Measurements from ENCODE around the gene KLHL30.

KLHL30 gene

GRCh38 chr2:238116298-238117198 lies 21.9 kb upstream of the KLHL30 start:
- in situ Hi-C loops (cut with MboI; ENCODE audit: low sequenced_read_pairs) = loop anchor here (25.0 kb wide), 1 partner anchor 254 kb away; the partner anchor contains the start of gene RAMP1

GRCh38 chr2:238117199-238118154 lies 21.0 kb upstream of the KLHL30 start:
- in situ Hi-C loops (cut with MboI; ENCODE audit: low sequenced_read_pairs) = loop anchor here (25.0 kb wide), 1 partner anchor 255 kb away; the partner anchor contains the start of gene RAMP1

- in situ Hi-C loops (cut with MboI; ENCODE audit: low sequenced_read_pairs) = loop anchor here (25.0 kb wide), 1 partner anchor 258 kb away; the partner anchor contains the start of gene RAMP1
Measured at GRCh38 chr2:238119756-238120462, 18.6 kb upstream of the KLHL30 start.

DNA sequence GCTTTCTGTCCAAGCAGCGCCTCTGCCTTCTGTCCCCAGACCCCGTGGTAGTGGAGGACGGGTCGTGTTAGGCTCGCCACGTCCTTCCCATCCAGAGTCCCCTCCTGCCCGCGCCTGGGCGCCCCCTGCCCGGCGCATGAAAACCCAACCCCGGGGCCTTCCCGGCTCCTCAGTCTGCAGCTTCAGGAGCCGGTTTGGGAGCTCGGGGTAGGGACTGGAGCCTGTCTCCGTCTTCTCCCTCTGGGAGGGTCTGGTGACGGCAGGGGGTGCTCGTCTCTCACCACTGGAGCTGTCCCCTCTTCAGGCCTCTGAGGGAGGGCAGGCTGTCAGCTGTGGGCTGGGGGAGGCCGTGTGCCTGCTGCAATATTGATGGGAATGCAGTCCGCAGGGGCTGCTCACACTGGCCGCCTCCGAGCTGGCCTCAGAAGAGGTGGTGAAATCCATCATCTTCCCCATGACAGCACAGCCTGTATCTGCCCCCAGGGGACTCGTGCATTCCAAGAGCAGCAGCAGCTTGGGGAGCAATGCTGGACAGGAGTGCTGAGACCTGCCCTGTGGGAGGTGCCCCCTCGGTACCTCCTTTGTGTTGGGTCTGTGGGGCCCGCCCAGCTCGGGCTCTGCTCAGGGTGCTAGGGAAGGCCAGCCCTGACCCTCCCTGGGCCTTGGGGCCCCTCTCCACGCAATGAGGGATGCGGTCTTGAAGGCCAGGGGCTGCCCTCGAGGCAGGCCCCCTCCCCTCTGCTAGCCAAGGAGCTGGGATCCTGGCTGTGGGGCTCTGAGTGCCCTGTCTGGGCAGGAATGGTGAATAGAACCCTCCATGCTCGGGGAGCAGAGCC lies 17.8 kb upstream of the KLHL30 start:
- in situ Hi-C loops (cut with MboI; ENCODE audit: low sequenced_read_pairs) = loop anchor here (25.0 kb wide), 1 partner anchor 258 kb away; the partner anchor contains the start of gene RAMP1

GRCh38 chr2:238121511-238122286 lies 16.8 kb upstream of the KLHL30 start:
- in situ Hi-C loops (cut with MboI; ENCODE audit: low sequenced_read_pairs) = loop anchor here (25.0 kb wide), 1 partner anchor 259 kb away; the partner anchor contains the start of gene RAMP1

DNA sequence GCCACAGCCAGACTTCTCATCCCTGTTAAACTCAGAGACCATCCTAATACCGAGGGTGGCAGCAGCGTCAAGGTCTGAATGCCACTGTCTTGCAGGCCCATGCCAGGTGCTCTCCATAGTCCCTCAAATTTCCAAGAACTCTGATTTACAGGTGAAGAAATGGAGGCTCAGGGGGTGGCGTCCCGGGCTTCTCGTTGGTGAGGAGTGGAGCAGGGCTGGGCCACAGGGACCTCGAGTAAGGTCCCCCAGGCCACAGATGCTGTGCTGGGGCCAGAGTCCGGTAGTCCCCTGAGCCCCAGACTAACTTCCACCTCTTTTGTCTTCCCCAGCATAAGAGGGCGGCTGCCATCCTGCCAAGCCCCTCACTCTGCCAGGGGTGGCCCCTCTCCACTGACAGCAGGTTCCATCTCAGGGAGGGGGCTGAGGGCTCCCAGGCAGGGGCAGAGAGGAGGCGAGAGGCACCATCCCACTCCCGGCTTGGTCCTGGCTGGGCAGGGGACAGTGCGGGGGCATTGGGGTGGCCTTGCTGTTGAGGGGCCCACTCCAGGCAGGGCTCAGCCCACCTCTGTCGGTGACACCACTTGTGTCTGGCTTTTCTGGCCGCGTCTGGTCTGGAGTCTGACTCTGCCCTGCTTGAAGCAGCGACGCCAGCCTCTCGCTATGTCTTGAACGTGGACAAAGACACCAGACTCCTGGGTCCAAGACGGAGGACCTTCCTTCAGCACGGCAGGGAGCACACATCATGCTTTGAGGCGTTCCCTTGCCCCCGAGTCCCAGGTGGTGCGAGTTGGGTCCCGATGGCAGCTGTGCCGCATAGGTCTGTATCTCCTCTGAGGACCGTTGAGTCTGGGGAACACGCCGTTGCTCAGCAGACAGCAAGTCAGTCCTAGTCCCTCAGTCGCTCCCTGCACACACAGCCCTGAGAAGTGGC lies 15.9 kb upstream of the KLHL30 start:
- in situ Hi-C loops (cut with MboI; ENCODE audit: low sequenced_read_pairs) = loop anchor here (25.0 kb wide), 1 partner anchor 260 kb away; the partner anchor contains the start of gene RAMP1

DNA sequence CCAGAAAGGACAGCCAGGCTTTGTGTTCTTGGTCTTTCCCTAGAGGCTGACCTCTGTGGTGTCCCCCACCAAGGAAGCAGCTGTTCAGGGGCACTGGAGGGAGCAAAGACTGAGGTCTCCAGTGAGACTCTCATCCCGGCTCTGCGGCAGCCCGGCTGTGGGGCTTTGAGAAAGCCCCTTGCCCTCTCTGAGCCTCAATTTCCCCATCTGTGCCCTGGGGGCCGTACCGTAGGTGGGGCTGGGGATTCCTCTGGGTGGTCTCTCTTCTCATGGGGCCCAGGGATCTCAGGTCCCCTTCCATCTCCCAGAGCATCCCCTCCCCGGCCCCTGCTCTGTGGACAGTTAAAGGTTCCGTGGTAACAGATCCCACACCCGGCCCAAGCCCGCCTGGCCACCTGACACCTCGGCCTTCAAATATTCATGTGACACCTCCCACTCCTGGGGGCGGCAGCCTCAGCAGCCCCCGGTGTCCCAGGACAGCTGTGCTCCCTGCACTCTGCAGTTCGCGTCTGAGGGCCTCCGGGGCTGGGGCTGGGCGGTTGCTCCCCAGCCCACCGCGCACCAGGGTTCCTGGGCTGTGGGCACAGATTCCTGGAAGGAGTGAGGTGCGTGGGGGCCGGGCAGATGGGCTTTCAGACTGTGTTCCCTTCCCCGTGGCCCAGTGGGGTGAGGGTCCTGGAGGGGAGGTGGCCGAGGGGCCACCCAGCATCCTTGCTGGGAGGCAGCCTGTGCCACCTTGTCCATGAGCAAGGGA lies 15.1 kb upstream of the KLHL30 start:
- in situ Hi-C loops (cut with MboI; ENCODE audit: low sequenced_read_pairs) = loop anchor here (25.0 kb wide), 1 partner anchor 261 kb away; the partner anchor contains the start of gene RAMP1

GRCh38 chr2:238123991-238124470 lies 14.4 kb upstream of the KLHL30 start:
- in situ Hi-C loops (cut with MboI; ENCODE audit: low sequenced_read_pairs) = loop anchor here (25.0 kb wide), 1 partner anchor 262 kb away; the partner anchor contains the start of gene RAMP1

DNA sequence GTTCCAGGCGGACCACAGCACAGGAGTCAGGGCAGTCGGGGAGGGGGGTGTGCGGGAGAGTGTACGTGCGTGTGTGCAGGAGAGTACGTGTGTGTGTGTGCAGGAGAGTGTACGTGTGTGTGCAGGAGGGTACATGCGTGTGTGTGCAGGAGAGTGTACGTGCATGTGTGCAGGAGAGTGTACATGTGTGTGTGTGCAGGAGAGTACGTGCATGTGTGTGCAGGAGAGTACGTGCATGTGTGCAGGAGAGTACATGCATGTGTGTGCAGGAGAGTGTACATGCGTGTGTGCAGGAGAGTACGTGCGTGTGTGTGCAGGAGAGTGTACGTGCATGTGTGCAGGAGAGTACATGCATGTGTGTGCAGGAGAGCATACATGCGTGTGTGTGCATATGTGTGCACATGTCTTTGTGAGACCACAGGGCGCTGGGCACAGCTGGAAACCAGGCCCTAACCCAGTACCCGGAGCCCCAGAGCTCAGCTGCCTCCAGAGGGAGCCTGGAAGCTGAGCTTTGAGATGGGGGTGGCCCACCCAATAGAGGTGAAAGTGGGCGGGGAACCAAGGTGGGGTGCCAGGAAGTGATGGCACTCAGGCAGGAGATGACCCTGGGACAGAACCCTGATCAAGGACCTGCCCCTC lies 13.9 kb upstream of the KLHL30 start:
- in situ Hi-C loops (cut with MboI; ENCODE audit: low sequenced_read_pairs) = loop anchor here (25.0 kb wide), 1 partner anchor 262 kb away; the partner anchor contains the start of gene RAMP1

- in situ Hi-C loops (cut with MboI; ENCODE audit: low sequenced_read_pairs) = no loop called here
Measured at GRCh38 chr2:238125127-238125885, 13.2 kb upstream of the KLHL30 start.

DNA sequence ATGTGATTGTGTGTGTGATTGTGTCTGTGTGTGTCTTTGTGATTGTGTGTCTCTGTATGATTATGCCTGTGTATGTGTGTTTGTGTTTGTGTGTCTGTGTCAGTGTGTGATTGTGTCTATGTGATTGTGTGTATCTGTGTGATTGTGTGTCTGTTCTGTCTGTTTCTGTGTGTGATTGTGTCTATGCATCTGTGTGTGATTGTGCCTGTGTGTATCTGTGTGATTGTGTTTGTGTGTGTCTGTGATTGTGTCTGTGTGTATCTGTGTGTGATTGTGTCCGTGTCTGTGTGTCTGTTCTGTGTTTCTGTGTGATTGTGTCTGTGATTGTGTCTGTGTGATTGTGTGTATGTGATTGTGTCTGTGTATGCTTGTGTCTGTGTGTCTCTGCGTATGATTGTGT lies 12.1 kb upstream of the KLHL30 start:
- in situ Hi-C loops (cut with MboI; ENCODE audit: low sequenced_read_pairs) = no loop called here

- in situ Hi-C loops (cut with MboI; ENCODE audit: low sequenced_read_pairs) = no loop called here
Measured at GRCh38 chr2:238126775-238127164, 11.7 kb upstream of the KLHL30 start.

GRCh38 chr2:238127165-238128060 lies 11.1 kb upstream of the KLHL30 start:
- in situ Hi-C loops (cut with MboI; ENCODE audit: low sequenced_read_pairs) = no loop called here

DNA sequence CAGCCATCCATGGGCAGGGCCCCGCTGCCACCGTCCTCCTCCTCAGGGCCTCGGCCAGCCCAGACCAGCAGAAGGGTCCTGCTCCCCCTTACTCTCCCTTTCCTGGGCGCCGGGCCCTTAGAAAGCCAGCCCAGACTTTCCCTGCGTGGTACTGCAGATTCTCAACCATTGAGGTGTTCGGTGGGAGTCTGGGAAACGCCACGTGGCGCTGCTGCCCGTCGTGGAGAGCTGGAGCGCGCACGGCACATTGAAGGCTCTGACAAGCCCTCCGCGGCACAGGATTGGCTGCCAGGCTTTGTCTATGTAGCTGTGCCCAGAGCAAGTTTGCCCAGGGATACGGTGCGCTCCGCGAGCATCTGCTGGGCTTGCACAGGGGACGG lies 10.4 kb upstream of the KLHL30 start:
- in situ Hi-C loops (cut with MboI; ENCODE audit: low sequenced_read_pairs) = no loop called here

Data from HL-60/S4 (cell line).